ENCODE data around the gene UBQLN2. TPM values are rescaled to one million over a fixed set of nuclear protein-coding genes. Genes with fewer than 3 reads are reported as not detected.

The UBQLN2 gene
- polyA plus RNA-seq, 1 of the 3 experiments (the other 2 are of a cell fraction), result 10.7 TPM

- H4K20me1 ChIP-seq (ENCODE audit: insufficient read depth), result peaks cover 39% of the 10 kb centered on the region
- H2AFZ ChIP-seq (ENCODE audit: low read depth), result 0 out of 2 replicates have a peak overlapping the region, but pooled peaks have one; percentile 7
- peaks cover 55% of the 10 kb centered on the region for H3K79me2 ChIP-seq (ENCODE audit: insufficient read depth)
- peak overlapping the region; percentile 62 to 69 for H3K4me3 ChIP-seq (ENCODE audit: low read depth in 2 of 2, low read length in 1 of 2)
- WGBS (ENCODE audit: low lambda C conversion rate), result 26% methylated on average over 22 of the region's 23 CpGs
- CTCF ChIA-PET, result interaction anchor here (1.5 kb wide), 1 partner anchor 162 kb away, joined by 9 read pairs; no protein-coding TSS in a partner anchor
- POLR2A ChIA-PET, result no interaction called here
- H3K9me2 ChIP-seq, result no peaks in the 10 kb centered on the region
- DNase-seq, result peak; percentile 27
- peak overlapping the region; percentile 93 for H3K4me2 ChIP-seq
- H3K36me3 ChIP-seq (replicated peaks in 1 of 2; ENCODE audit: control insufficient read depth in 1 of 2, insufficient read depth in 2 of 2, low read length in 1 of 2), result peaks cover 0 to 4% of the 10 kb centered on the region in 2 experiments
- no peaks in the 10 kb centered on the region for H3K9me3 ChIP-seq
- peaks cover 9% of the 10 kb centered on the region for H3F3A ChIP-seq (replicated peaks; ENCODE audit: insufficient read depth)
- TF ChIP-seq ELF1 (IDR thresholded peaks at IDR 0.05), result no peak
- no peak for TF ChIP-seq MAX (IDR thresholded peaks at IDR 0.05; ENCODE audit: low read depth)
- TF ChIP-seq GABPA (IDR thresholded peaks at IDR 0.05; ENCODE audit: low read depth), result no peak
- TF ChIP-seq FOXJ3 (CRISPR knock-in tag; IDR thresholded peaks at IDR 0.05), result no peak
- TF ChIP-seq RCOR1 (IDR thresholded peaks at IDR 0.05; ENCODE audit: low read length), result no peak
- no peak for TF ChIP-seq YY1 (IDR thresholded peaks at IDR 0.05; ENCODE audit: low read depth)
- TF ChIP-seq PBX3 (IDR thresholded peaks at IDR 0.05), result no peak
- TF ChIP-seq RAD21 (IDR thresholded peaks at IDR 0.05; ENCODE audit: low read length), result no peak
- no peak for TF ChIP-seq RXRA (IDR thresholded peaks at IDR 0.05; ENCODE audit: borderline replicate concordance, low read depth)
- H3K27ac ChIP-seq (ENCODE audit: low read depth in 2 of 2, low read length in 1 of 2), result peak overlapping the region; percentile 86 to 95
- no peaks in the 10 kb centered on the region for H3K27me3 ChIP-seq (ENCODE audit: insufficient read depth)
- H3K9ac ChIP-seq, result peak overlapping the region; percentile 84
- H3K4me1 ChIP-seq (ENCODE audit: control insufficient read depth in 1 of 2, insufficient read depth in 2 of 2, low read depth in 1 of 2, low read length in 1 of 2), result peaks cover 0 to 3% of the 10 kb centered on the region in 2 experiments; a peak in 2 of 4 replicates
Measured at GRCh38 chrX:56564164-56564885, 898 bp downstream of the UBQLN2 start.

- Histone ChIP-seq H3K9me3 (no peaks in the 10 kb centered on the region), H3K79me2 (ENCODE audit: insufficient read depth) (peaks cover 55% of the 10 kb centered on the region), H3K27ac (ENCODE audit: low read depth in 2 of 2, low read length in 1 of 2) (peak overlapping the region in 1 of 2 experiments; percentile 95; a peak in 2 of 4 replicates), H3F3A (replicated peaks; ENCODE audit: insufficient read depth) (peaks cover 9% of the 10 kb centered on the region), H3K4me2 (peak overlapping the region; percentile 93), H3K36me3 (replicated peaks in 1 of 2; ENCODE audit: control insufficient read depth in 1 of 2, insufficient read depth in 2 of 2, low read length in 1 of 2) (peaks cover 2 to 4% of the 10 kb centered on the region in 2 experiments), H3K4me1 (ENCODE audit: control insufficient read depth in 1 of 2, insufficient read depth in 2 of 2, low read depth in 1 of 2, low read length in 1 of 2) (peaks cover 0 to 3% of the 10 kb centered on the region in 2 experiments; a peak in 2 of 4 replicates), H3K9me2 (no peaks in the 10 kb centered on the region), H3K4me3 (ENCODE audit: low read depth in 2 of 2, low read length in 1 of 2) (peak overlapping the region; percentile 62 to 69), H4K20me1 (ENCODE audit: insufficient read depth) (peaks cover 39% of the 10 kb centered on the region), H3K27me3 (ENCODE audit: insufficient read depth) (no peaks in the 10 kb centered on the region), H3K9ac (peak overlapping the region; percentile 84; the same call in 1 of the 2 replicates), H2AFZ (ENCODE audit: low read depth) (no peak overlapping the region)
- CTCF ChIA-PET, result interaction anchor here (1.5 kb wide), 1 partner anchor 161 kb away, joined by 9 read pairs; no protein-coding TSS in a partner anchor
- POLR2A ChIA-PET, result no interaction called here
- DNase-seq, result peak; percentile 24
- TF ChIP-seq TCF12 (IDR thresholded peaks at IDR 0.05) (no peak), RXRA (IDR thresholded peaks at IDR 0.05; ENCODE audit: borderline replicate concordance, low read depth) (no peak), RCOR1 (IDR thresholded peaks at IDR 0.05; ENCODE audit: low read length) (no peak), GATA2 (CRISPR knock-in tag; IDR thresholded peaks at IDR 0.05) (no peak), FOSL2 (IDR thresholded peaks at IDR 0.05; ENCODE audit: borderline replicate concordance, low read depth) (no peak), MXI1 (IDR thresholded peaks at IDR 0.05; ENCODE audit: low read depth, low read length) (no peak), POLR2AphosphoS5 (IDR thresholded peaks at IDR 0.05; ENCODE audit: low read depth, low read length) (no peak), USF1 (IDR thresholded peaks at IDR 0.05; ENCODE audit: borderline replicate concordance, low read depth) (no peak), PBX3 (IDR thresholded peaks at IDR 0.05) (no peak), FOXJ3 (CRISPR knock-in tag; IDR thresholded peaks at IDR 0.05) (no peak), ELF1 (IDR thresholded peaks at IDR 0.05) (no peak), GABPA (IDR thresholded peaks at IDR 0.05; ENCODE audit: low read depth) (no peak)
- 6% methylated on average over 12 of the region's 20 CpGs for WGBS (ENCODE audit: low lambda C conversion rate)
Measured at GRCh38 chrX:56564921-56565840, 1.8 kb downstream of the UBQLN2 start.
